SK-N-SH (cell line): ENCODE measurements around the gene SPAG9. TPM values are rescaled to one million over a fixed set of nuclear protein-coding genes. Genes with fewer than 3 reads are reported as not detected.

ENCODE experiments used
- CTCF ChIA-PET: fragments of 300-600, 350-600 bp; formaldehyde crosslinking; extraction: SDS; loops from one replicate; lab custom pipeline; 2021; lab: Yijun Ruan, JAX
- POLR2A ChIA-PET: fragments of 350-600 bp; sonication (Branson Sonifier 250); formaldehyde crosslinking; extraction: SDS; loops from one replicate; lab custom pipeline; 2020; ENCODE audit warnings: antibody characterized with exemption, inconsistent platforms; lab: Yijun Ruan, JAX
- DNase-seq: peaks from one replicate; pipeline ENCODE4 v3.0.0; 2012
- H2AFZ ChIP-seq: fragments of 200-600 bp; sonication (generic); 2 replicates; pipeline ENCODE4 v1.8.1; 2016; ENCODE audit warnings: antibody characterized with exemption, mild to moderate bottlenecking, low read depth
- H3F3A ChIP-seq: fragments of 200-600 bp; sonication (generic); replicated peaks from 2 replicates; pipeline ENCODE3; 2016; ENCODE audit warnings: antibody characterized with exemption, mild to moderate bottlenecking; ENCODE audit not compliant: insufficient read depth
- H3K27ac ChIP-seq, 2 experiments: fragments of 200-500 bp in 1 of 2; fragments of 200-600 bp in 1 of 2; sonication (Bioruptor generic) in 1 of 2; sonication (generic), shearing (Covaris generic) in 1 of 2; 2 replicates each; pipeline versions ENCODE4 v1.5.1 to v1.6.1; 2014 to 2016; ENCODE audit warnings: low read depth in 2 of 2, inconsistent platforms in 1 of 2, low read length in 1 of 2, mild to moderate bottlenecking in 1 of 2, mixed read lengths in 1 of 2
- H3K27me3 ChIP-seq: fragments of 200-600 bp; sonication (generic), shearing (Covaris generic); 2 replicates; pipeline ENCODE4 v1.6.1; 2016; ENCODE audit warnings: mixed run types; ENCODE audit not compliant: insufficient read depth
- H3K36me3 ChIP-seq, 2 experiments: fragments of 200-500 bp in 1 of 2; fragments of 200-600 bp in 1 of 2; sonication (Bioruptor generic) in 1 of 2; sonication (generic) in 1 of 2; replicated peaks in 1 of 2; 2 replicates each; pipeline versions ENCODE3 to v1.5.1; 2014 to 2016; ENCODE audit warnings: low read length in 1 of 2, mild to moderate bottlenecking in 1 of 2; ENCODE audit not compliant: insufficient read depth in 2 of 2, control insufficient read depth in 1 of 2
- H3K4me1 ChIP-seq, 2 experiments: fragments of 200-500 bp in 1 of 2; fragments of 200-600 bp in 1 of 2; sonication (Bioruptor generic) in 1 of 2; sonication (generic), shearing (Covaris generic) in 1 of 2; 2 replicates each; pipeline versions ENCODE4 v1.5.1 to v1.6.1; 2014 to 2016; ENCODE audit warnings: low read depth in 1 of 2, low read length in 1 of 2, mixed run types in 1 of 2; ENCODE audit not compliant: insufficient read depth in 2 of 2, control insufficient read depth in 1 of 2
- H3K4me2 ChIP-seq: fragments of 200-600 bp; sonication (generic), shearing (Covaris generic); 2 replicates; pipeline ENCODE4 v1.6.1; 2017; ENCODE audit warnings: mixed run types
- H3K4me3 ChIP-seq, 2 experiments: fragments of 200-500 bp in 1 of 2; fragments of 200-600 bp in 1 of 2; sonication (Bioruptor generic) in 1 of 2; sonication (generic), shearing (Covaris generic) in 1 of 2; 2 replicates each; pipeline versions ENCODE4 v1.5.1 to v1.8.1; 2014 to 2016; ENCODE audit warnings: low read depth in 2 of 2, inconsistent platforms in 1 of 2, low read length in 1 of 2, mild to moderate bottlenecking in 1 of 2, mixed read lengths in 1 of 2, moderate library complexity in 1 of 2
- H3K79me2 ChIP-seq: fragments of 200-600 bp; sonication (generic); 2 replicates; pipeline ENCODE4 v1.8.1; 2017; ENCODE audit warnings: mild to moderate bottlenecking; ENCODE audit not compliant: insufficient read depth
- H3K9ac ChIP-seq: fragments of 200-600 bp; sonication (generic); 2 replicates; pipeline ENCODE4 v1.6.1; 2017; ENCODE audit warnings: mixed run types
- H3K9me2 ChIP-seq: fragments of 200-600 bp; sonication (generic); 2 replicates; pipeline ENCODE4 v1.6.1; 2017; ENCODE audit warnings: mixed run types
- H3K9me3 ChIP-seq: fragments of 200-600 bp; sonication (generic); 2 replicates; pipeline ENCODE4 v1.6.1; 2017; ENCODE audit warnings: mixed run types, mild to moderate bottlenecking, moderate library complexity
- H4K20me1 ChIP-seq: fragments of 200-600 bp; sonication (generic); 2 replicates; pipeline ENCODE4 v1.6.1; 2017; ENCODE audit warnings: mild to moderate bottlenecking, mixed run types; ENCODE audit not compliant: insufficient read depth
- CHD2 ChIP-seq: fragments of 150-350 bp; IDR thresholded peaks from 2 replicates; pipeline ENCODE4 v1.6.1; 2018; ENCODE audit warnings: low read length; ENCODE audit not compliant: partially characterized antibody
- CTCF ChIP-seq: fragments of 200-600 bp; sonication (generic); IDR thresholded peaks from 2 replicates; pipeline ENCODE4 v1.6.1; 2017; ENCODE audit warnings: antibody characterized with exemption, mild to moderate bottlenecking, moderate library complexity
- EP300 ChIP-seq, 2 experiments: IDR thresholded peaks; 2 replicates each; pipeline versions ENCODE4 v1.4.0 to v1.6.1; 2012; ENCODE audit warnings: borderline replicate concordance in 1 of 2, low read depth in 1 of 2, low read length in 1 of 2
- FOSL2 ChIP-seq: IDR thresholded peaks from 2 replicates; pipeline ENCODE4 v1.4.0; 2012; ENCODE audit warnings: low read depth, mild to moderate bottlenecking, moderate library complexity, borderline replicate concordance
- FOXJ3 ChIP-seq: sonication (generic); formaldehyde crosslinking; IDR thresholded peaks from 2 replicates; pipeline ENCODE4 v1.5.1; 2020; ENCODE audit warnings: mild to moderate bottlenecking, missing genetic modification reagents
- MAX ChIP-seq: IDR thresholded peaks from 2 replicates; pipeline ENCODE4 v1.4.0; 2012; ENCODE audit warnings: low read depth
- MEF2A ChIP-seq: IDR thresholded peaks from 2 replicates; pipeline ENCODE4 v1.4.0; 2012; ENCODE audit warnings: low read depth, borderline replicate concordance
- MXI1 ChIP-seq: IDR thresholded peaks from 2 replicates; pipeline ENCODE4 v1.6.1; 2012; ENCODE audit warnings: mild to moderate bottlenecking, low read depth, low read length, improper control_type of control experiment
- NFIC ChIP-seq: IDR thresholded peaks from 2 replicates; pipeline ENCODE4 v1.4.0; 2012; ENCODE audit warnings: borderline replicate concordance
- NRF1 ChIP-seq: IDR thresholded peaks from 2 replicates; pipeline ENCODE4 v1.6.1; 2012; ENCODE audit warnings: low read depth, mild to moderate bottlenecking, low read length
- PBX3 ChIP-seq: IDR thresholded peaks from 2 replicates; pipeline ENCODE4; 2012
- RAD21 ChIP-seq: IDR thresholded peaks from 2 replicates; pipeline ENCODE4 v1.6.1; 2012; ENCODE audit warnings: mild to moderate bottlenecking, low read length
- REST ChIP-seq: IDR thresholded peaks from 2 replicates; pipeline ENCODE4 v1.6.1; 2012; ENCODE audit warnings: mild to moderate bottlenecking, low read depth, low read length, moderate library complexity
- RFX5 ChIP-seq: IDR thresholded peaks from 2 replicates; pipeline ENCODE4 v1.6.1; 2012; ENCODE audit warnings: mild to moderate bottlenecking, improper control_type of control experiment, low read length
- RXRA ChIP-seq: IDR thresholded peaks from 2 replicates; pipeline ENCODE4 v1.4.0; 2012; ENCODE audit warnings: low read depth, mild to moderate bottlenecking, borderline replicate concordance
- SMC3 ChIP-seq: IDR thresholded peaks from 2 replicates; pipeline ENCODE4 v1.6.1; 2012; ENCODE audit warnings: low read depth, low read length, improper control_type of control experiment
- TEAD4 ChIP-seq: IDR thresholded peaks from 2 replicates; pipeline ENCODE4 v1.4.0; 2012; ENCODE audit warnings: mild to moderate bottlenecking, borderline replicate concordance; ENCODE audit not compliant: insufficient read depth
- USF2 ChIP-seq: fragments of 150-350 bp; IDR thresholded peaks from 2 replicates; pipeline ENCODE4 v1.6.1; 2017; ENCODE audit warnings: antibody characterized with exemption, low read length, low read depth, borderline replicate concordance
- YY1 ChIP-seq: IDR thresholded peaks from 2 replicates; pipeline ENCODE4 v1.4.0; 2012; ENCODE audit warnings: low read depth, mild to moderate bottlenecking
- ZBTB33 ChIP-seq: IDR thresholded peaks from 2 replicates; pipeline ENCODE4 v1.4.0; 2012; ENCODE audit warnings: low read depth, borderline replicate concordance
- WGBS: methylation state at CpG from one replicate; pipeline ENCODE4 v1.1.6; 2017; ENCODE audit warnings: low lambda C conversion rate; 5-methylcytosine and 5-hydroxymethylcytosine counted together
- polyA plus RNA-seq, 3 experiments: library from polyadenylated mRNA; depleted of rRNA; stranded (reverse); fragments of >200 nt; gene quantifications; 2 replicates each; pipeline ENCODE4 v1.2.3, GENCODE V29; 2012

Gene SPAG9
- polyA plus RNA-seq, 1 of the 3 experiments (the other 2 are of a cell fraction) = 32.1 TPM

- ChIA-PET POLR2A (interaction anchor here (0.6 to 15.4 kb wide), 8 partner anchors 19 to 98 kb away, joined by 3 to 609 read pairs (median 7); partner anchors contain the start of gene TOB1), CTCF (interaction anchor here (0.6 to 16.9 kb wide), 27 partner anchors 9 to 324 kb away, joined by 3 to 820 read pairs (median 5); partner anchors contain the start of genes NME1 and TOB1)
- H3K9me3 ChIP-seq = no peaks in the 10 kb centered on the region
- H3F3A ChIP-seq = peaks cover 11% of the 10 kb centered on the region
- H3K36me3 ChIP-seq = no peaks in the 10 kb centered on the region
- peak; percentile 86 for DNase-seq
- peaks cover 43 to 81% of the 10 kb centered on the region in 2 experiments for H3K4me1 ChIP-seq
- H3K4me3 ChIP-seq = peak overlapping the region in 1 of 2 experiments; percentile 15; a peak in 1 of 4 replicates
- H3K27ac ChIP-seq = peak overlapping the region; percentile 81 to 82
- 34% methylated on average over 19 of the region's 26 CpGs for WGBS
- H4K20me1 ChIP-seq = no peaks in the 10 kb centered on the region
- TF ChIP-seq YY1 = 0 out of 2 replicates have a peak, but pooled peaks have one; percentile 34
- TF ChIP-seq CHD2 = peak; percentile 50
- TF ChIP-seq MAX = peak; percentile 69
- peak; percentile 45; the same call in 1 of the 2 replicates for TF ChIP-seq FOSL2
- peak; percentile 95 for TF ChIP-seq RAD21
- peak; percentile 96; the same call in 1 of the 2 replicates for TF ChIP-seq MEF2A
- no peak; the same call in 1 of the 2 replicates for TF ChIP-seq NFIC
- TF ChIP-seq PBX3 = peak; percentile 54; the same call in 1 of the 2 replicates
- peak; percentile 98 for TF ChIP-seq SMC3
- TF ChIP-seq REST = 0 out of 2 replicates have a peak, but pooled peaks have one; percentile 24
- peak; percentile 44; the same call in 1 of the 2 replicates for TF ChIP-seq FOXJ3 (CRISPR knock-in tag)
- peak in 1 of 2 experiments; percentile 33; a peak in 1 of 4 replicates for TF ChIP-seq EP300 (IDR thresholded peaks at IDR 0.05; ENCODE audit: borderline replicate concordance in 1 of 2, low read depth in 1 of 2, low read length in 1 of 2)
- no peak for TF ChIP-seq NRF1
- peak; percentile 29; the same call in 1 of the 2 replicates for TF ChIP-seq MXI1
- TF ChIP-seq CTCF = peak; percentile 95
- TF ChIP-seq TEAD4 = no peak
- TF ChIP-seq RFX5 = peak; percentile 48; the same call in 1 of the 2 replicates
- TF ChIP-seq RXRA = no peak
- TF ChIP-seq ZBTB33 = no peak
- no peak for TF ChIP-seq USF2
- H3K9ac ChIP-seq = peak overlapping the region; percentile 28; the same call in 1 of the 2 replicates
- no peaks in the 10 kb centered on the region for H3K27me3 ChIP-seq
- H3K79me2 ChIP-seq = no peaks in the 10 kb centered on the region
- peak overlapping the region; percentile 42 for H3K4me2 ChIP-seq
- peak overlapping the region; percentile 71 for H2AFZ ChIP-seq
- H3K9me2 ChIP-seq = no peaks in the 10 kb centered on the region
Measured at GRCh38 chr17:50949989-50950877, 170.4 kb downstream of the SPAG9 start.
